WI38 (cell line): ENCODE results near the gene EPHB3.
"Not testable (repeated sequence)": the region's sequence is repeated elsewhere in the genome, so short reads cannot be mapped to it uniquely, and the experiment has no call there.

Source experiments
- H3K4me3 ChIP-seq: 2 replicates; pipeline ENCODE4 v1.5.1; 2011; ENCODE audit warnings: low read depth, mild to moderate bottlenecking, control low read depth, low read length
- CTCF ChIP-seq: IDR thresholded peaks from 2 replicates; pipeline ENCODE4 v1.5.1; 2012; ENCODE audit warnings: low read depth, mild to moderate bottlenecking, control low read depth, low read length

Gene EPHB3

GRCh38 chr3:184619787-184620430 is 58.3 kb downstream of the EPHB3 start:
- H3K4me3 ChIP-seq = no peak overlapping the region
- no peak for TF ChIP-seq CTCF

GRCh38 chr3:184620475-184621119 is 59.0 kb downstream of the EPHB3 start:
- no peak overlapping the region for H3K4me3 ChIP-seq
- TF ChIP-seq CTCF = no peak

DNA sequence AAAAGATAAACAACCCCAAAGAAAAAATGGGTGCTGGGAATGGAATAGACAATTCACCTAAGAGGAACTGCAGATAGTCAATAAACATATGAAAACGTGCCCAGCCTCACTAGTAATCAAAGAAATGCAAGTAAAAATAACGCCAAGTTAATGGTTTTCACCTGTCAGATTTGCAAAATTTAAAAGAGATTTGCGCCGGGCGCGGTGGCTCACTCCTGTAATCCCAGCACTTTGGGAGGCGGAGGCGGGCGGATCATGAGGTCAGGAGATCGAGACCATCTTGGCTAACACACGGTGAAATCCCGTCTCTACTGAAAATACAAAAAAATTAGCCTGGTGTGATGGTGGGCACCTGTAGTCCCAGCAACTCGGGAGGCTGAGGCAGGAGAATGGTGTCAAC is 60.6 kb downstream of the EPHB3 start:
- not testable (repeated sequence) for H3K4me3 ChIP-seq

GRCh38 chr3:184626923-184627322 is 65.3 kb downstream of the EPHB3 start:
- no peak for TF ChIP-seq CTCF
- H3K4me3 ChIP-seq = no peak overlapping the region

- no peak for TF ChIP-seq CTCF
These were observed 68.1 kb downstream of the EPHB3 start for GRCh38 chr3:184629555-184630160.

GRCh38 chr3:184630861-184631471 is 69.4 kb downstream of the EPHB3 start:
- no peak for TF ChIP-seq CTCF
- no peak overlapping the region for H3K4me3 ChIP-seq

More at GRCh38 chr3:184629555-184630160, 68.1 kb downstream of the EPHB3 start:
- no peak overlapping the region for H3K4me3 ChIP-seq

DNA sequence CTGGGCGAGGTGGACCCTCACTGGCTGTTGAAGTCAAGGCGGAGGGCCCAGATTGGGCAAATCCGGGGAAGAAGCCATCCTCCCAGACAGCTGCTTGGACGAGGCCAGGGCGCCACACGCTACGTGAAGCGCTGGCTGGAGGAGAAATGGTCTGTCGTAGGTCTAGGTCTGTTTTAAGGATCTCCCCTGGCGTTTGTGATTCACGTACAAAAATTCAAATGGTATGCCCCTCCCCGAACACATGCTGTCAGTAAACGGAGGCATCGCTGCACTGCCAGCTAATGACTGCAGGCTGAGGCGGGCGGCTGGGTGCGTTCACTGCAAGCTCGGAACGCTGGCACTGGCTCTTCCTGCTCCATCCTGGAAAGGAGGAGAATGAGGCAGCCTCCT is 69.9 kb downstream of the EPHB3 start:
- no peak for TF ChIP-seq CTCF
- H3K4me3 ChIP-seq = no peak overlapping the region
